Fibroblast of lung (primary cell): ENCODE results near the gene BCLAF1.

Source experiments
- EZH2 ChIP-seq: IDR thresholded peaks from 2 replicates; pipeline ENCODE4 v1.5.1; 2012; ENCODE audit warnings: low read length, control low read depth, mild to moderate bottlenecking; ENCODE audit errors: missing control alignments
- TF ChIP-seq, protein P1 (sequence below), 2 donors: IDR thresholded peaks in 1 of 2; conservative IDR thresholded peaks in 1 of 2; 1 replicate in 1 of 2; 2 replicates in 1 of 2; pipeline ENCODE4 v1.5.1; 2011 to 2012; ENCODE audit warnings: low read length in 2 of 2, control low read depth in 1 of 2, inconsistent platforms in 1 of 2, low read depth in 1 of 2, mild to moderate bottlenecking in 1 of 2

DNA sequence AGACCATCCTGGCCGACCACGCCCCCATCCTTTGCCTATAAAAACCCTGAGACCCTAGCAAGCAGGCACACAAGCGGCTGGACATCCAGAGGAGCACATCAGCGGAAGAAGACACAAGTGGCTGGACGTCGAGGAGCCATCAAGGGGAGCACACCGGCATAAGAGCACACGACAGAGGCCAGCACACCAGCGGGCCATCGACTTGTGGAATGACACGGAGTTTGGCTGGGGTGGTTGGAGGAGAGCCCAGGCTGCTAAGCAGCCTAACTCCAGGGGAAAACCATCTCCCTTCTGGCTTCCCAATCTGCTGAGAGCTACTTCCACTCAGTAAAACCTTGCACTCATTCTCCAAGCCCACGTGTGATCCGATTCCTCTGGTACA is 44.8 kb upstream of the BCLAF1 start:
- TF ChIP-seq, protein P1, sequence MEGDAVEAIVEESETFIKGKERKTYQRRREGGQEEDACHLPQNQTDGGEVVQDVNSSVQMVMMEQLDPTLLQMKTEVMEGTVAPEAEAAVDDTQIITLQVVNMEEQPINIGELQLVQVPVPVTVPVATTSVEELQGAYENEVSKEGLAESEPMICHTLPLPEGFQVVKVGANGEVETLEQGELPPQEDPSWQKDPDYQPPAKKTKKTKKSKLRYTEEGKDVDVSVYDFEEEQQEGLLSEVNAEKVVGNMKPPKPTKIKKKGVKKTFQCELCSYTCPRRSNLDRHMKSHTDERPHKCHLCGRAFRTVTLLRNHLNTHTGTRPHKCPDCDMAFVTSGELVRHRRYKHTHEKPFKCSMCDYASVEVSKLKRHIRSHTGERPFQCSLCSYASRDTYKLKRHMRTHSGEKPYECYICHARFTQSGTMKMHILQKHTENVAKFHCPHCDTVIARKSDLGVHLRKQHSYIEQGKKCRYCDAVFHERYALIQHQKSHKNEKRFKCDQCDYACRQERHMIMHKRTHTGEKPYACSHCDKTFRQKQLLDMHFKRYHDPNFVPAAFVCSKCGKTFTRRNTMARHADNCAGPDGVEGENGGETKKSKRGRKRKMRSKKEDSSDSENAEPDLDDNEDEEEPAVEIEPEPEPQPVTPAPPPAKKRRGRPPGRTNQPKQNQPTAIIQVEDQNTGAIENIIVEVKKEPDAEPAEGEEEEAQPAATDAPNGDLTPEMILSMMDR (conservative IDR thresholded peaks at IDR 0.05 in 1 of 2, IDR thresholded peaks at IDR 0.05 in 1 of 2; ENCODE audit: low read depth in 1 of 2, low read length in 2 of 2): no peak
- no peak for TF ChIP-seq EZH2
